PC-3 (cell line): Measurements from ENCODE around the gene FGF18. TPM values are rescaled to one million over a fixed set of nuclear protein-coding genes. Genes with fewer than 3 reads are reported as not detected.
"Not testable (repeated sequence)": the region's sequence is repeated elsewhere in the genome, so short reads cannot be mapped to it uniquely, and the experiment has no call there.

Source experiments
- ATAC-seq: fragments of 200-7000 bp; cut with Tn5 transposase; 2 replicates; pipeline ENCODE4 v1.9.1; 2020; ENCODE audit warnings: mild to moderate bottlenecking, moderate library complexity
- BruUV-seq: library from RNA; stranded (reverse); fragments of 400-500 nt; replicated peaks from 2 replicates; lab custom pipeline; 2021; lab: Mats Ljungman, UMichigan
- CTCF ChIA-PET: fragments of 300-600 bp; sonication (Branson Sonifier 250); formaldehyde crosslinking; loops from one replicate; lab custom pipeline; 2022; ENCODE audit warnings: antibody characterized with exemption; lab: Charles Lee
- POLR2A ChIA-PET: fragments of 300-600 bp; sonication (Branson Sonifier 250); formaldehyde crosslinking; loops from one replicate; lab custom pipeline; 2022; ENCODE audit warnings: antibody characterized with exemption; ENCODE audit not compliant: unreplicated experiment; lab: Charles Lee
- DNase-seq: peaks from one replicate; pipeline ENCODE4 v3.0.0-alpha.2; 2015
- H2AFZ ChIP-seq: fragments of 300-600 bp; sonication (generic); 2 replicates; pipeline ENCODE4 v1.6.0; 2016; ENCODE audit warnings: antibody characterized with exemption, low read length
- H3F3A ChIP-seq: fragments of 300-600 bp; sonication (generic); one replicate; pipeline ENCODE4 v1.6.0; 2017; ENCODE audit warnings: antibody characterized with exemption, low read length, control low read depth, mild to moderate bottlenecking; ENCODE audit not compliant: unreplicated experiment
- H3K27ac ChIP-seq: fragments of 300-600 bp; sonication (generic); 2 replicates; pipeline ENCODE4 v1.5.1; 2016; ENCODE audit warnings: mild to moderate bottlenecking, low read length
- H3K27me3 ChIP-seq: fragments of 300-600 bp; sonication (generic); 2 replicates; pipeline ENCODE4 v1.6.1; 2016; ENCODE audit warnings: low read length, mixed read lengths
- H3K36me3 ChIP-seq: fragments of 300-600 bp; sonication (generic); 2 replicates; pipeline ENCODE4 v1.6.1; 2016; ENCODE audit warnings: low read depth, mixed run types, low read length, mixed read lengths
- H3K4me1 ChIP-seq: fragments of 300-600 bp; sonication (generic); 2 replicates; pipeline ENCODE4 v1.5.1; 2016; ENCODE audit warnings: low read length; ENCODE audit not compliant: insufficient read depth
- H3K4me2 ChIP-seq: fragments of 300-600 bp; sonication (generic); 2 replicates; pipeline ENCODE4 v1.6.0; 2016; ENCODE audit warnings: low read length
- H3K4me3 ChIP-seq: fragments of 300-600 bp; sonication (generic); 2 replicates; pipeline ENCODE4 v1.5.1; 2016; ENCODE audit warnings: mild to moderate bottlenecking, low read length, mixed read lengths
- H3K79me2 ChIP-seq: fragments of 300-600 bp; sonication (generic); 2 replicates; pipeline ENCODE4 v1.6.1; 2017; ENCODE audit warnings: low read length, mixed read lengths
- H3K9ac ChIP-seq: fragments of 300-600 bp; sonication (generic); 2 replicates; pipeline ENCODE4 v1.6.0; 2016; ENCODE audit warnings: mild to moderate bottlenecking, low read length
- H3K9me2 ChIP-seq: fragments of 300-600 bp; sonication (generic); replicated peaks from 2 replicates; pipeline ENCODE4 v1.6.1; 2016; ENCODE audit warnings: mixed run types, low read length, mixed read lengths
- H3K9me3 ChIP-seq: fragments of 300-600 bp; sonication (generic); 2 replicates; pipeline ENCODE4 v1.6.1; 2016; ENCODE audit warnings: low read length, mixed read lengths
- H4K20me1 ChIP-seq: fragments of 300-600 bp; sonication (generic); 2 replicates; pipeline ENCODE4 v1.6.1; 2016; ENCODE audit warnings: low read length, mixed read lengths
- EZH2 ChIP-seq: fragments of 300-600 bp; sonication (generic); IDR thresholded peaks from one replicate; pipeline ENCODE4 v1.6.1; 2017; ENCODE audit warnings: antibody characterized with exemption, mild to moderate bottlenecking, low read length; ENCODE audit not compliant: unreplicated experiment
- EZH2phosphoT487 ChIP-seq: fragments of 300-600 bp; sonication (generic); IDR thresholded peaks from 2 replicates; pipeline ENCODE4 v1.6.1; 2018; ENCODE audit warnings: mild to moderate bottlenecking, antibody characterized with exemption, low read length, borderline replicate concordance
- intact Hi-C: fragments of 100-400 bp; cut with micrococcal nuclease; formaldehyde crosslinking; loops from 2 replicates; pipeline ENCODE4 v1.9.0; 2023
- total RNA-seq: library from RNA; depleted of rRNA; stranded (reverse); fragments of >200 nt; gene quantifications from 2 replicates; pipeline ENCODE4 v1.2.3, GENCODE V29; 2014
- TF ChIP-seq, protein P1 (sequence below): fragments of 300-600 bp; sonication (generic); conservative IDR thresholded peaks from 2 replicates; pipeline ENCODE4 v1.5.1; 2017; ENCODE audit warnings: antibody characterized with exemption, low read depth, mild to moderate bottlenecking, low read length

The FGF18 gene
- total RNA-seq, 1 experiment from 2014 or later = 0.26 TPM

DNA sequence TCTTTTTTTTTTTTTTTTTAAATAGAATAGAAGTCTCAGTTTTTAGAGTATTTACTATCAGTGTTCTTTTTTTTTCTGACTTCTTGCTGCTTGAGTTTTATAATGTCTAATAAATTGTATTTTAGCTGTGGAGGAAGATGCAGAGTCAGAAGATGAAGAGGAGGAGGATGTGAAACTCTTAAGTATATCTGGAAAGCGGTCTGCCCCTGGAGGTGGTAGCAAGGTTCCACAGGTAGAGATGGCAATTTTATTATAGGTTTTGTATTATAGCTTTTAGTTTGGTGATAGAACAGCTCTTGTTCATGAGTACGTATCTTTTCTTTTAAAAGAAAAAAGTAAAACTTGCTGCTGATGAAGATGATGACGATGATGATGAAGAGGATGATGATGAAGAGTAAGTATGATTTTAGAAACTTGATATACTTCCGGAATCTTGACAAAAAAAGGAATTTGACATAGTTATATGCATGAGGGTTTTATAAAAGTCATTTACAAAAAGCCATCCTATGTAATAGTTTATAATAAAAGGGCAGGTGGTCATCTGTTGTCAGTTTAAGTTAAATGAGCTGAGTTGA is 26.8 kb upstream of the FGF18 start:
- H3K4me3 ChIP-seq = no peak overlapping the region
- no peak overlapping the region for H3K27ac ChIP-seq
- H3K36me3 ChIP-seq = peaks cover 95% of the 10 kb centered on the region
- peaks cover 100% of the 10 kb centered on the region for H3K79me2 ChIP-seq
- CTCF ChIA-PET = no interaction called here
- H3K9me2 ChIP-seq = no peaks in the 10 kb centered on the region
- H3K4me2 ChIP-seq = no peak overlapping the region
- H4K20me1 ChIP-seq = peaks cover 99% of the 10 kb centered on the region
- POLR2A ChIA-PET = no interaction called here
- H2AFZ ChIP-seq = no peak overlapping the region
- peaks cover 16% of the 10 kb centered on the region for H3F3A ChIP-seq
- DNase-seq (no peak), ATAC-seq (no peak)
- H3K27me3 ChIP-seq = no peaks in the 10 kb centered on the region
- no peaks in the 10 kb centered on the region for H3K9me3 ChIP-seq
- no peak overlapping the region for H3K9ac ChIP-seq
- no TSS peak for BruUV-seq
- TF ChIP-seq, protein P1, sequence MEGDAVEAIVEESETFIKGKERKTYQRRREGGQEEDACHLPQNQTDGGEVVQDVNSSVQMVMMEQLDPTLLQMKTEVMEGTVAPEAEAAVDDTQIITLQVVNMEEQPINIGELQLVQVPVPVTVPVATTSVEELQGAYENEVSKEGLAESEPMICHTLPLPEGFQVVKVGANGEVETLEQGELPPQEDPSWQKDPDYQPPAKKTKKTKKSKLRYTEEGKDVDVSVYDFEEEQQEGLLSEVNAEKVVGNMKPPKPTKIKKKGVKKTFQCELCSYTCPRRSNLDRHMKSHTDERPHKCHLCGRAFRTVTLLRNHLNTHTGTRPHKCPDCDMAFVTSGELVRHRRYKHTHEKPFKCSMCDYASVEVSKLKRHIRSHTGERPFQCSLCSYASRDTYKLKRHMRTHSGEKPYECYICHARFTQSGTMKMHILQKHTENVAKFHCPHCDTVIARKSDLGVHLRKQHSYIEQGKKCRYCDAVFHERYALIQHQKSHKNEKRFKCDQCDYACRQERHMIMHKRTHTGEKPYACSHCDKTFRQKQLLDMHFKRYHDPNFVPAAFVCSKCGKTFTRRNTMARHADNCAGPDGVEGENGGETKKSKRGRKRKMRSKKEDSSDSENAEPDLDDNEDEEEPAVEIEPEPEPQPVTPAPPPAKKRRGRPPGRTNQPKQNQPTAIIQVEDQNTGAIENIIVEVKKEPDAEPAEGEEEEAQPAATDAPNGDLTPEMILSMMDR = no peak
- no peak for TF ChIP-seq EZH2phosphoT487
- TF ChIP-seq EZH2 = no peak
- intact Hi-C loops = no loop called here
- H3K4me1 ChIP-seq = peaks cover 20% of the 10 kb centered on the region

DNA sequence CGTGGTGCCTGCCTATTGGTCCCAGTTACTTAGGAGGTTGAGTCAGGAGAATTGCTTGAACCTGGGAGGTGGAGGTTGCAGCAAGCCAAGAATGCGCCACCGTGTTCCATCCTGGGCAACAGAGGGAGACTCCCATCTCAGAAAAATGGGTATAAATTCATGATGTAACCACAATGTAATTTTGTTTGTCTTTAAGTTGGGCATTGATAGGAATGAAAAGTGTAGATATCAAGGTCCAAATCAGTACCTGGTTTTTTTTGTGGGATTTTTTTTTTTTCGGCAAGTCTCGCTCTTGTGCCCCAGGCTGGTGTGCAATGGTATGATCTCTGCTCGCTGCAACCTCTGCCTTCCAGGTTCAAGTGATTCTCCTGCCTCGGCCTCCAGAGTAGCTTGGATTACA is 24.4 kb upstream of the FGF18 start:
- TF ChIP-seq, protein P1 = no peak
- TF ChIP-seq EZH2 = no peak
- no peak for TF ChIP-seq EZH2phosphoT487
- peaks cover 100% of the 10 kb centered on the region for H4K20me1 ChIP-seq
- no peak overlapping the region for H3K9ac ChIP-seq
- ChIA-PET CTCF (no interaction called here), POLR2A (no interaction called here)
- intact Hi-C loops = no loop called here
- no peak for ATAC-seq
- no peak overlapping the region for H3K4me2 ChIP-seq
- H3F3A ChIP-seq = peaks cover 29% of the 10 kb centered on the region
- H3K27ac ChIP-seq = no peak overlapping the region
- H2AFZ ChIP-seq = no peak overlapping the region
- BruUV-seq = no TSS peak
- H3K79me2 ChIP-seq = peaks cover 100% of the 10 kb centered on the region
- no peaks in the 10 kb centered on the region for H3K9me2 ChIP-seq
- peaks cover 99% of the 10 kb centered on the region for H3K36me3 ChIP-seq
- no peaks in the 10 kb centered on the region for H3K27me3 ChIP-seq
- no peak for DNase-seq
- peaks cover 19% of the 10 kb centered on the region for H3K4me1 ChIP-seq
- no peaks in the 10 kb centered on the region for H3K9me3 ChIP-seq
- no peak overlapping the region for H3K4me3 ChIP-seq

DNA sequence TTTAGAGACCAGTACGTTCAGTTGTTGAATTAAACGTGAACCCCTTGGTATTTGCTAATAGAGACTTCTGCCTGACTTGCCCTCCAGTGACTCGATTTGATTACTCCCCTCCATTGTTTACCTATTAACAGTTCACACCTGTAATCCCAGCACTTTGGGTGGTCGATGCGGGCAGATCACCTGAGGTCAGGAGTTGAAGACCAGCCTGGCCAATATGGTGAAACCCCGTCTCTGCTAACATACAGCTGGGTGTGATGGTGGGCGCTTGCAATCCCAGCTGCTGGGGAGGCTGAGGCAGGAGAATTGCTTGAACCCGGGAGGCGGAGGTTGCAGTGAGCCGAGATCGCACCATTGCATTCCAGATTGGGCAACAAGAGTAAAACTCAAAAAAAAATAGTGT is 22.9 kb upstream of the FGF18 start:
- BruUV-seq, H3K27me3 ChIP-seq, H3K4me2 ChIP-seq, DNase-seq, H2AFZ ChIP-seq, POLR2A ChIA-PET, H3K27ac ChIP-seq, ATAC-seq, H3K4me1 ChIP-seq, intact Hi-C loops, H3K4me3 ChIP-seq, CTCF ChIA-PET, H3K9ac ChIP-seq, H3K9me2 ChIP-seq, H3K9me3 ChIP-seq: not testable (repeated sequence)
- H4K20me1 ChIP-seq = peaks cover 100% of the 10 kb centered on the region
- peaks cover 29% of the 10 kb centered on the region for H3F3A ChIP-seq
- H3K79me2 ChIP-seq = peaks cover 100% of the 10 kb centered on the region
- H3K36me3 ChIP-seq = peaks cover 99% of the 10 kb centered on the region
